ENCODE measurements around the gene SPX. TPM values are rescaled to one million over a fixed set of nuclear protein-coding genes. Genes with fewer than 3 reads are reported as not detected.

Gene SPX
- total RNA-seq, 1 experiment from 2014 or later, result 0.39 TPM

DNA sequence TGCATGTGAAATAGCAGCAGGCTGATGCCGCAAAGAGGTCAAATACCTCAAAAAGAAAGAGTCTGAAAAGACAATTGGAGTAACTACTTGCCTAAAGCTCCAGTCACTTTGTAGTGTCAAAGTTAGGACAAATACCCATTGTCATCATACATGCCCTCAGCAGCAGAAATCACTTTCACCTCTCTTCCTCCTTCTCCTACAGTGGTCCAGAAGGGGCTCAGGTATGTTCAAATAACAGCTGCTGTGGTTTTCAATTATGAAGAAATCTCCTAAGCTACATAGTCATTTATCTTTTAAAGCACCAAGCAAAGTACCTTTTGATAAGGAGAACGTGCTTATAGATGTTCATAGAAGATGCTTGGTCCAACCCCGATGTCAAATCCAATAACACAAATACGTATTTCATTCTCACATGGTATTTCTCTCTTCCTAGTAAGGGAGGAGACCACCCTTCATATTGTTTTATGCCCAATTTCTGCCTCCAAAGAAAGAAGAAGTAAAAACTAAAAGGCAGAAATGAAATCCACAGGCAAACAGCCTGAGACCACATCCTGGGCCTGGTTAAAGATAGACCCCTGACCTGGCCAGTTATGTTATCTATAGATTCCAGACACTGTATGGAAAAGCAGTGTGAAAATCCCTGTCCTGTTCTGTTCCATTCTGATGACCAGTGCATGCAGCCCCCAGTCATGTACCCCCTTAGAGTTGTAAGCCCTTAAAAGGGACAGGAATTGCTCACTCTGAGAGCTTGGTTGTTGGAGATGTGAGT, 54.8 kb downstream of the SPX start:
- POLR2A ChIA-PET (ENCODE audit: unreplicated experiment), result no interaction called here
- Histone ChIP-seq H3K79me2 (ENCODE audit: low read depth) (no peaks in the 10 kb centered on the region), H4K20me1 (ENCODE audit: insufficient read depth) (no peaks in the 10 kb centered on the region), H2AFZ (no peak overlapping the region), H3K27ac (no peak overlapping the region), H3K4me2 (no peak overlapping the region), H3K9me2 (ENCODE audit: insufficient read depth) (no peaks in the 10 kb centered on the region), H3K9me3 (ENCODE audit: insufficient read depth, low read depth) (no peaks in the 10 kb centered on the region), H3K4me1 (replicated peaks; ENCODE audit: insufficient read depth) (no peaks in the 10 kb centered on the region), H3K4me3 (no peak overlapping the region), H3K27me3 (ENCODE audit: insufficient read depth, low read depth) (peaks cover under 1% of the 10 kb centered on the region; the same call in 1 of the 2 replicates), H3F3A (ENCODE audit: insufficient read depth, low read depth) (no peaks in the 10 kb centered on the region), H3K36me3 (ENCODE audit: low read depth) (no peaks in the 10 kb centered on the region)
- intact Hi-C loops (cut with micrococcal nuclease; ENCODE audit: unreplicated experiment), result no loop called here
- no peak for DNase-seq
- CTCF ChIA-PET, result no interaction called here
- BruUV-seq (replicated peaks), result no TSS peak
- no peak for TF ChIP-seq EZH2 (IDR thresholded peaks at IDR 0.05; ENCODE audit: low read depth)
- TF ChIP-seq, protein P1, sequence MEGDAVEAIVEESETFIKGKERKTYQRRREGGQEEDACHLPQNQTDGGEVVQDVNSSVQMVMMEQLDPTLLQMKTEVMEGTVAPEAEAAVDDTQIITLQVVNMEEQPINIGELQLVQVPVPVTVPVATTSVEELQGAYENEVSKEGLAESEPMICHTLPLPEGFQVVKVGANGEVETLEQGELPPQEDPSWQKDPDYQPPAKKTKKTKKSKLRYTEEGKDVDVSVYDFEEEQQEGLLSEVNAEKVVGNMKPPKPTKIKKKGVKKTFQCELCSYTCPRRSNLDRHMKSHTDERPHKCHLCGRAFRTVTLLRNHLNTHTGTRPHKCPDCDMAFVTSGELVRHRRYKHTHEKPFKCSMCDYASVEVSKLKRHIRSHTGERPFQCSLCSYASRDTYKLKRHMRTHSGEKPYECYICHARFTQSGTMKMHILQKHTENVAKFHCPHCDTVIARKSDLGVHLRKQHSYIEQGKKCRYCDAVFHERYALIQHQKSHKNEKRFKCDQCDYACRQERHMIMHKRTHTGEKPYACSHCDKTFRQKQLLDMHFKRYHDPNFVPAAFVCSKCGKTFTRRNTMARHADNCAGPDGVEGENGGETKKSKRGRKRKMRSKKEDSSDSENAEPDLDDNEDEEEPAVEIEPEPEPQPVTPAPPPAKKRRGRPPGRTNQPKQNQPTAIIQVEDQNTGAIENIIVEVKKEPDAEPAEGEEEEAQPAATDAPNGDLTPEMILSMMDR (conservative IDR thresholded peaks at IDR 0.05), result no peak

Other genes starting within 250 kb of the SPX start
- gene SLCO1A2, start 191.4 kb upstream of the SPX start, total RNA-seq (2021), result 0.45 and 0.63 TPM in 2 replicates
- not detected in 2 replicates for gene IAPP, start 153.4 kb upstream of the SPX start, total RNA-seq (2021)
- gene PYROXD1, start 88.6 kb upstream of the SPX start, total RNA-seq (2021), result 18.6 and 21.3 TPM in 2 replicates
- gene RECQL, start 24.7 kb upstream of the SPX start, total RNA-seq (2021), result 33.1 and 34.5 TPM in 2 replicates
- 38.0 and 39.0 TPM in 2 replicates for gene GOLT1B, start 24.5 kb upstream of the SPX start, total RNA-seq (2021)
- gene GYS2, start 78.6 kb downstream of the SPX start, total RNA-seq (2021), result not detected in 2 replicates
- gene LDHB, start 131.5 kb downstream of the SPX start, total RNA-seq (2021), result 994 and 1,055 TPM in 2 replicates
- gene KCNJ8, start 248.4 kb downstream of the SPX start, total RNA-seq (2021), result not detected in 2 replicates

All from PC-9 (cell line).